Activated CD8-positive, alpha-beta memory T cell treated with anti-CD3 and anti-CD28 coated beads for 24 hours (primary cell): ENCODE data around the gene ROPN1.
"Not testable (repeated sequence)": the region's sequence is repeated elsewhere in the genome, so short reads cannot be mapped to it uniquely, and the experiment has no call there.

Source experiments
- DNase-seq: peaks from one replicate; pipeline ENCODE4 v3.0.0-alpha.2; 2020

The ROPN1 gene

GRCh38 chr3:123991730-123992588, at the start of gene ROPN1:
Gene ROPN1, minus strand, starts transcription at chr3:123992124. Its CDS starts 11,643 bp downstream, at chr3:123980481.
- DNase-seq = not testable (repeated sequence)

DNA sequence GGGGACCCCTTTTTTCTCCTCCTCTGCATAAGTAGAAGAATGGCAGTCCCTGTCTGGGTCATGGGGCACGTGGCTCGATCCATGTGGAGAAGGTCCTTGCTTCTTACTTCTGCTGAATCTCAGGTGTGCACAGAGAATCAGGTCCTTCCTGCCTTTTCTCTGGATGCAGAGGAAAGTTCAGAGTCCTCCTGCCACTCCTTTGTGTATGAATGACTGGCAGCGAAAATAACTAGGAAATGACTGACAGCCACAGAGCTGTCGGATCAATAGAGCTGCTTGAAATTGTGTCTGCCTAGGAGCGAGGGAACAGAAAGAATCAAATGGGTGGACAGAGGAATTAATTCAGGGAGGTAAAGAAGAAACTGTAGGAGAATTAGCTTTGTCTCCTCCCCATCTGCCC, 49.6 kb upstream of the ROPN1 start:
- no peak for DNase-seq

- no peak for DNase-seq
Measured at GRCh38 chr3:124037326-124037725, 45.4 kb upstream of the ROPN1 start.

GRCh38 chr3:124036214-124036613, 44.3 kb upstream of the ROPN1 start:
- not testable (repeated sequence) for DNase-seq

GRCh38 chr3:124035463-124036121, 43.7 kb upstream of the ROPN1 start:
- DNase-seq = no peak

GRCh38 chr3:124034844-124035152, 42.9 kb upstream of the ROPN1 start:
- no peak for DNase-seq

- peak; percentile 65 for DNase-seq
Measured at GRCh38 chr3:124034016-124034843, 42.3 kb upstream of the ROPN1 start.

GRCh38 chr3:124033360-124034015, 41.6 kb upstream of the ROPN1 start, which contains the start of gene KALRN:
Gene KALRN, plus strand, starts transcription at chr3:124033369.
- DNase-seq = peak; percentile 60

- peak; percentile 86 for DNase-seq
Measured at GRCh38 chr3:124032881-124033359, 41.0 kb upstream of the ROPN1 start.

DNA sequence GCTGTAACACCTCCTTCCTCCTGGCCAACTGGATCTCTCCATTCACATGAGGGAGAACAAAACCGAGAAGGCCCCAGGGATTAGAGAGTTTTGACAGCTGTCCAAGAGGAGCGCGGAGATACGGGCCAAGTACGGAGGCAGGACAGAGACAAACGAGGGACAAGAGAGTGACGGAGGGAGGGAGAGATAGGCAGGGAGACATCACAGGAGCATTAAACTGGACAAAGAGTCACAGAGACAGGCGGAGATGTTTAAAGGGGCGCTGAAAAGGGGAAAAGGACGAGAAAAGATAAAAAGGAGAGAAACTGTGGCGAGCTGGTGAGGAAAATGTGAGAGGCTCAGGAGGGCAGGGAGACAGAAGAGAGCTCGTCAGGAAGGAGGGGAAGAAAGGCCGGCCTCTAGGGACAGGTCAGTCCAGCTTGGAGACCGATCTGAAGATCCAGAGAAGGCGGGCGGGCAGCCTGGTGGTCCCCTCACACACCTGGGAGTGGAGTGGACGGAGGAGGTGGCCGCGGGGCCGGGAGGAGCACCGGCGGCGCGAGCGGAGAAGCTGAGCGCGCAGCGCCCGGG, 40.5 kb upstream of the ROPN1 start:
- DNase-seq = no peak

DNA sequence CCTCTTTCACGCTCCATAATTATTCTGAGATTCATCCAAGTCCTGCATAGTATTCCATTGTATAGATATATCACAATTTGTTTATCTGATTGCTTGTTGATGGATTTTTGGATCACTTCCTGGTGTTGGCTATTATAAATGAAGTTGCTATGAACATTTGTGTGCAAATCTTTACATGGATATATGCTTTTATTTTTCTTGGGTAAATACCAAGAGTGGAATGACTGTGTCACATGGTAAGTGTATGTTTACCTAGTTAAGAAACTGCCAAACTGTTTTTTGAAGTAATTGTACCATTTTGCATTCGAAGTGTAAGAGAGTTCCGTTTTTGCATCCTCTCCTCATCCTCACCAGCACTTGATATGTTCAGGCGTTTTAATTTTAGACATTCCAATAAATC, 34.6 kb upstream of the ROPN1 start:
- DNase-seq = no peak

DNA sequence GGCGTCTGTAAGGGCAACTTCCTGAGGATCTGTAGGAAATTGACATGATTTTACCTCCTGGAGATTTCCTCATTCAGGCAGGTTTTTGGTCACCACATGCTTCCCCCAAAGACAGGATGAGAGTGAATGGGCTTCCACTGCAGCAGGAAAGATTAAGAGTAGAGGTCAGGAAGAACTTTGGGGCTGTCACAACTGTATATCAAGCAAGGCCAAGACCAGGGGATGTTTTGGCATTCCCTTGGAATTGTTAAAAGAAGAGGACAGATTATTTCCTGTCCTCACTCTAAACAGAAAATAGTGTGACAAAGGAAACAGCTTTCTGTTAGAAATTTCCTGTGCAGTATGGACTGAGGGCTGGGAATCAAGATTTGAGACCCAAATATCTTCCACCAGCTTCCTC, 31.6 kb upstream of the ROPN1 start:
- not testable (repeated sequence) for DNase-seq

DNA sequence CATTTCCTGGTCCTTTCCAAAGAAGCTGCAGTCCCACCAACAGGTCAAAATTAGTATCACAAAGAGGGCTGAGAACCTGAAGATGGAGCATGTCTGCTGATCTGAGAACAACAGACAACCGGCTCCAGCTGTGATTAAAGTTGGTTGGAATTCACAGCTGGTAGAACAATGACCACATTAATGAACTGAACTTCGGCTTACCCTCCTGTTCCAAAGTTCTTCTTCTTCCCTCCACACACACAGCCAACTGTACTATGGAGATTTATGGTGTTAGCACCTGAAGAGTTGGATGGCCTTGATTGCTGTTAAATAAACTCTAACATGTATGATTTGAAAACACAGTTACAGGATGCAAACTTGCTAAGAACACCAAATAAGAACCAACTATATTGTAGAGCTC, 27.4 kb upstream of the ROPN1 start:
- DNase-seq = no peak

GRCh38 chr3:124017502-124017901, 25.6 kb upstream of the ROPN1 start:
- not testable (repeated sequence) for DNase-seq

GRCh38 chr3:124016483-124016882, 24.6 kb upstream of the ROPN1 start:
- DNase-seq = not testable (repeated sequence)

DNA sequence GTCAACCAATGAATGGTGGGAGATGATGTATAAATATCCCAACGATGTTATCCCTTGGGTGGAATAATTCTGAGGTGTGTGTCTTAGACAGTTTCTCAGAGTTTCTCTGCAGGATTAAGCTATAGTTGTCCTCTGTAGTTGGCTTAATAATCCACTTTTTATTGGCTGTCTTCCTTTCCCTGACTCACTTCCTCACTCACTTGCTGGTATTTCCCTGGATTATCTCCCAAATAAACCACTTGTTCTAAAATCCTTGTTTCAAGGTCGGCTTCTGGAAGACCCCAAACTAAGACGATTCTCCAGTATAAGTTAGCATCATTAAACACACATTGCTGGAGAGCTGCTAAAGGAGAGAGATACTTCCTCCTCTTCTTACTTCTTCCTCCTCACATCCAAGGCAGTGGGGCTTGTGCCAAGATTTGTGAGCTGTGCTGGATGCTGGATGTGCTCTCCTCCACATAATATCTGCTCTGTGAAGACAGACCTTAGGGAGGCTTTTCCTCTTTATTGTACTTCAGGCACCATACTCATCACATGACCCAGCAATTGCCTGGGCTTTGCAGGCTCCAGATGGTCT, 22.5 kb upstream of the ROPN1 start:
- DNase-seq = no peak

- not testable (repeated sequence) for DNase-seq
Measured at GRCh38 chr3:124008321-124008720, 16.4 kb upstream of the ROPN1 start.

DNA sequence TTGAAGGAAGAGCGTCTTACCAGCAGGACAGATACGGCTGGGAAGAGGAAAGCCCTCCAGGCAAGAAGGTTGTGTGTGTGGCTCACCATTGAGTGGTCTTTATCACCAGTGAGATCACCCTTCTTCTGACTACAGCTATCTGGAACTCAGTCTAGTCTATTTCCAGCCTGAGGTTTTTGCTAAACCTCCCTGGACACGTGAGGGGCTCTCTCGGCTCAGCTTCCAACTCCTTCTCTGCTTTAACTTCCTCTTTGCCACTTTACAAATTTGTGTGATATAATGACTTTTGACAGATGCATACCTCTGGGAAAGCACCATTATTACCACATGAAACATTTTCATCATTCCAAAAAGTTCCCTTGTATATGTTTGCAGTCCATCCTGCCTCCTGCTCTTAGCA, 15.3 kb upstream of the ROPN1 start:
- no peak for DNase-seq

GRCh38 chr3:124002405-124003079, 10.6 kb upstream of the ROPN1 start:
- DNase-seq = not testable (repeated sequence)

- not testable (repeated sequence) for DNase-seq
Measured at GRCh38 chr3:124001366-124001765, 9.4 kb upstream of the ROPN1 start.

DNA sequence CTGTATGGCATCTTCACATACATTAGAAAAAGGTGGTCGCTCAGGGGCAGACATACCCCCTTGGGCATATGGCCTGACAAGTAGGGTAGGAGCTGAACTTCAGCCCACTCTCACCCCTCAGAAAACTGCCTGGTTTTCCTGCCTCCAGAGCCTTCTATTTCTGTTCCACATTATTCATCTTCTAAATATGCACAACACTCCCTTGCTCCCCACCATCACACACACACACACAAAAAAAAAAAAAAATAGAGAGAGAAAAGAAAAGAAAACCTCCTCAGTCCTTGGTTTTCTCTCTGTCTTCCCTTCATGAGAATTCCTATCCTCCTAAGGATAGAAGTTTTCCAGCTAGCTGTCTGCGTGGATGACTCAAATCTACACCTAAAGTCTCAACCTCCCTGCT, 5.6 kb upstream of the ROPN1 start:
- no peak for DNase-seq
